ENCODE results near the gene ATP6V0E2.

- TF ChIP-seq CTCF (IDR thresholded peaks at IDR 0.05) (no peak), POLR2A (IDR thresholded peaks at IDR 0.05) (no peak)
These were observed 13.5 kb downstream of the ATP6V0E2 start for GRCh38 chr7:149887311-149887710.
